WTC11 (cell line): Measurements from ENCODE around the gene TARBP1. TPM values are rescaled to one million over a fixed set of nuclear protein-coding genes. Genes with fewer than 3 reads are reported as not detected.

ENCODE experiments used
- ATAC-seq: fragments of 200-7000 bp; cut with Tn5 transposase; 2 replicates; pipeline ENCODE4 v1.10.0; 2021; ENCODE audit warnings: mild to moderate bottlenecking, moderate library complexity
- CTCF ChIA-PET: fragments of 300-600 bp; sonication (Branson Sonifier 250); formaldehyde crosslinking; loops from one replicate; lab custom pipeline; 2021; ENCODE audit warnings: antibody characterized with exemption; lab: Charles Lee
- POLR2A ChIA-PET: fragments of 350-600 bp; sonication (Branson Sonifier 250); formaldehyde crosslinking; loops from one replicate; lab custom pipeline; 2021; ENCODE audit warnings: antibody characterized with exemption; lab: Charles Lee
- DNase-seq: peaks from one replicate; pipeline ENCODE4 v3.0.0; 2021; ENCODE audit warnings: low spot score
- H3K27ac Mint-ChIP-seq: 2 replicates; pipeline ENCODE4 v1.8.0; 2021; ENCODE audit warnings: mixed read lengths
- H3K27me3 Mint-ChIP-seq: 2 replicates; pipeline ENCODE4 v1.8.0; 2021; ENCODE audit warnings: low read depth, mild to moderate bottlenecking, moderate library complexity, mixed read lengths
- H3K36me3 Mint-ChIP-seq: 2 replicates; pipeline ENCODE4 v1.8.0; 2021; ENCODE audit warnings: mixed read lengths
- H3K4me1 Mint-ChIP-seq: 2 replicates; pipeline ENCODE4 v1.8.0; 2022; ENCODE audit warnings: mixed read lengths
- H3K4me3 Mint-ChIP-seq: 2 replicates; pipeline ENCODE4 v1.8.0; 2021; ENCODE audit warnings: mild to moderate bottlenecking, moderate library complexity, mixed read lengths
- H3K9me3 Mint-ChIP-seq: 2 replicates; pipeline ENCODE4 v1.8.0; 2021; ENCODE audit warnings: mixed read lengths
- CREB1 ChIP-seq: sonication (generic); formaldehyde crosslinking; IDR thresholded peaks from 2 replicates; pipeline ENCODE4 v1.8.0; 2023; ENCODE audit warnings: mild to moderate bottlenecking, missing genetic modification reagents
- ELF4 ChIP-seq: sonication (generic); formaldehyde crosslinking; IDR thresholded peaks from 2 replicates; pipeline ENCODE4 v1.8.1; 2022; ENCODE audit warnings: low read depth, mild to moderate bottlenecking, moderate library complexity, missing genetic modification reagents
- IRF2 ChIP-seq: sonication (generic); formaldehyde crosslinking; IDR thresholded peaks from 2 replicates; pipeline ENCODE4 v1.8.0; 2022; ENCODE audit warnings: low read depth, missing genetic modification reagents, borderline replicate concordance
- KAT7 ChIP-seq: sonication (generic); formaldehyde crosslinking; IDR thresholded peaks from 2 replicates; pipeline ENCODE4 v1.8.1; 2023; ENCODE audit warnings: missing genetic modification reagents, mild to moderate bottlenecking, borderline replicate concordance
- NR3C1 ChIP-seq: sonication (generic); formaldehyde crosslinking; conservative IDR thresholded peaks from 2 replicates; pipeline ENCODE4 v1.8.1; 2023; ENCODE audit warnings: low read depth, mild to moderate bottlenecking, missing genetic modification reagents
- OVOL2 ChIP-seq: fragments of 250-450 bp; sonication (Bioruptor Pico); IDR thresholded peaks from 2 replicates; pipeline ENCODE4 v1.9.0; 2021; ENCODE audit warnings: mild to moderate bottlenecking, borderline replicate concordance
- RELA ChIP-seq: sonication (generic); formaldehyde crosslinking; IDR thresholded peaks from 2 replicates; pipeline ENCODE4 v1.8.1; 2022; ENCODE audit warnings: missing genetic modification reagents, mild to moderate bottlenecking, borderline replicate concordance
- SMAD4 ChIP-seq: sonication (generic); formaldehyde crosslinking; IDR thresholded peaks from 2 replicates; pipeline ENCODE4 v1.8.0; 2022; ENCODE audit warnings: mild to moderate bottlenecking, missing genetic modification reagents
- TEAD4 ChIP-seq: sonication (generic); formaldehyde crosslinking; IDR thresholded peaks from 2 replicates; pipeline ENCODE4 v1.8.0; 2022; ENCODE audit warnings: mild to moderate bottlenecking, missing genetic modification reagents
- ZNF416 ChIP-seq: fragments of 250-450 bp; sonication (Bioruptor Pico); IDR thresholded peaks from 2 replicates; pipeline ENCODE4 v1.9.0; 2021; ENCODE audit warnings: mild to moderate bottlenecking, inconsistent platforms
- total RNA-seq: library from RNA; stranded (reverse); gene quantifications from 3 replicates; pipeline ENCODE4 v1.2.3, GENCODE V29; 2021
- TF ChIP-seq, protein P1 (sequence below): sonication (generic); formaldehyde crosslinking; IDR thresholded peaks from 2 replicates; pipeline ENCODE4 v1.8.1; 2023; ENCODE audit warnings: mild to moderate bottlenecking, missing genetic modification reagents
- TF ChIP-seq, protein P2 (sequence below): sonication (generic); formaldehyde crosslinking; IDR thresholded peaks from 2 replicates; pipeline ENCODE4 v1.8.1; 2023; ENCODE audit warnings: mild to moderate bottlenecking, missing genetic modification reagents, moderate library complexity
- TF ChIP-seq, protein P3 (sequence below): sonication (generic); formaldehyde crosslinking; IDR thresholded peaks from 2 replicates; pipeline ENCODE4 v1.8.0; 2022; ENCODE audit warnings: mild to moderate bottlenecking, missing genetic modification reagents
- TF ChIP-seq, protein P4 (sequence below): sonication (generic); formaldehyde crosslinking; IDR thresholded peaks from 2 replicates; pipeline ENCODE4 v1.8.0; 2022; ENCODE audit warnings: mild to moderate bottlenecking, missing genetic modification reagents
- TF ChIP-seq, protein P5 (sequence below): fragments of 250-450 bp; sonication (Bioruptor Pico); IDR thresholded peaks from 2 replicates; pipeline ENCODE4 v1.9.0; 2021; ENCODE audit warnings: mild to moderate bottlenecking

Gene TARBP1
- total RNA-seq, 1 experiment from 2014 or later, result 24.0 TPM

DNA sequence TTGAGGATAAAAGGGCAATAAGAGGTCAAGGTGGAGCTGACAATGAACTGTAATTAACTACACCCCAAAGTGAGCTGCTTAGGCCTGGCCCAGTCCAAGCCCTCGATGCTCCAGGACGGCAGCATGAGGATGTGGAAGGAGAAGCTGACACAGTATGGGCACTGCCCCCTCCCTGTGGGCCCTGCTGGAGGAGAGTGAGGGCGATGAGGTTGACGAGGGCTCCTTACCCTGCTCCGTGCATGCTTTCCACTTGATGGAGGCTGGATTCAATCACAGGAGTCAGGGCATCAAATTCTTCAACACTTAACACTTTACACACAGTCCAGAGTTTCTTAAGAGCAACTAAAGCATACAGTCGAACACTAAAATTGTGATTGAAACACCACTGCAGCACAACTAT, 73.3 kb downstream of the TARBP1 start:
- Mint-ChIP-seq H3K27ac (no peak overlapping the region), H3K27me3 (no peaks in the 10 kb centered on the region), H3K4me3 (no peak overlapping the region), H3K36me3 (peaks cover 5% of the 10 kb centered on the region; the same call in 1 of the 2 replicates), H3K4me1 (no peaks in the 10 kb centered on the region), H3K9me3 (no peaks in the 10 kb centered on the region)
- CTCF ChIA-PET, result no interaction called here
- POLR2A ChIA-PET, result no interaction called here
- ATAC-seq (no peak), DNase-seq (no peak)
- TF ChIP-seq, protein P1, sequence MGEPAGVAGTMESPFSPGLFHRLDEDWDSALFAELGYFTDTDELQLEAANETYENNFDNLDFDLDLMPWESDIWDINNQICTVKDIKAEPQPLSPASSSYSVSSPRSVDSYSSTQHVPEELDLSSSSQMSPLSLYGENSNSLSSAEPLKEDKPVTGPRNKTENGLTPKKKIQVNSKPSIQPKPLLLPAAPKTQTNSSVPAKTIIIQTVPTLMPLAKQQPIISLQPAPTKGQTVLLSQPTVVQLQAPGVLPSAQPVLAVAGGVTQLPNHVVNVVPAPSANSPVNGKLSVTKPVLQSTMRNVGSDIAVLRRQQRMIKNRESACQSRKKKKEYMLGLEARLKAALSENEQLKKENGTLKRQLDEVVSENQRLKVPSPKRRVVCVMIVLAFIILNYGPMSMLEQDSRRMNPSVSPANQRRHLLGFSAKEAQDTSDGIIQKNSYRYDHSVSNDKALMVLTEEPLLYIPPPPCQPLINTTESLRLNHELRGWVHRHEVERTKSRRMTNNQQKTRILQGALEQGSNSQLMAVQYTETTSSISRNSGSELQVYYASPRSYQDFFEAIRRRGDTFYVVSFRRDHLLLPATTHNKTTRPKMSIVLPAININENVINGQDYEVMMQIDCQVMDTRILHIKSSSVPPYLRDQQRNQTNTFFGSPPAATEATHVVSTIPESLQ (CRISPR knock-in tag), result no peak
- TF ChIP-seq NR3C1 (CRISPR knock-in tag), result no peak
- TF ChIP-seq OVOL2 (CRISPR knock-in tag), result no peak
- no peak for TF ChIP-seq TEAD4 (CRISPR knock-in tag)
- TF ChIP-seq, protein P2, sequence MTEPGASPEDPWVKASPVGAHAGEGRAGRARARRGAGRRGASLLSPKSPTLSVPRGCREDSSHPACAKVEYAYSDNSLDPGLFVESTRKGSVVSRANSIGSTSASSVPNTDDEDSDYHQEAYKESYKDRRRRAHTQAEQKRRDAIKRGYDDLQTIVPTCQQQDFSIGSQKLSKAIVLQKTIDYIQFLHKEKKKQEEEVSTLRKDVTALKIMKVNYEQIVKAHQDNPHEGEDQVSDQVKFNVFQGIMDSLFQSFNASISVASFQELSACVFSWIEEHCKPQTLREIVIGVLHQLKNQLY (CRISPR knock-in tag), result no peak
- no peak for TF ChIP-seq RELA (CRISPR knock-in tag)
- no peak for TF ChIP-seq CREB1
- TF ChIP-seq ZNF416 (CRISPR knock-in tag), result no peak
- TF ChIP-seq, protein P3, sequence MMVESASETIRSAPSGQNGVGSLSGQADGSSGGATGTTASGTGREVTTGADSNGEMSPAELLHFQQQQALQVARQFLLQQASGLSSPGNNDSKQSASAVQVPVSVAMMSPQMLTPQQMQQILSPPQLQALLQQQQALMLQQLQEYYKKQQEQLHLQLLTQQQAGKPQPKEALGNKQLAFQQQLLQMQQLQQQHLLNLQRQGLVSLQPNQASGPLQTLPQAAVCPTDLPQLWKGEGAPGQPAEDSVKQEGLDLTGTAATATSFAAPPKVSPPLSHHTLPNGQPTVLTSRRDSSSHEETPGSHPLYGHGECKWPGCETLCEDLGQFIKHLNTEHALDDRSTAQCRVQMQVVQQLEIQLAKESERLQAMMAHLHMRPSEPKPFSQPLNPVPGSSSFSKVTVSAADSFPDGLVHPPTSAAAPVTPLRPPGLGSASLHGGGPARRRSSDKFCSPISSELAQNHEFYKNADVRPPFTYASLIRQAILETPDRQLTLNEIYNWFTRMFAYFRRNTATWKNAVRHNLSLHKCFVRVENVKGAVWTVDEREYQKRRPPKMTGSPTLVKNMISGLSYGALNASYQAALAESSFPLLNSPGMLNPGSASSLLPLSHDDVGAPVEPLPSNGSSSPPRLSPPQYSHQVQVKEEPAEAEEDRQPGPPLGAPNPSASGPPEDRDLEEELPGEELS (CRISPR knock-in tag), result no peak
- TF ChIP-seq, protein P4, sequence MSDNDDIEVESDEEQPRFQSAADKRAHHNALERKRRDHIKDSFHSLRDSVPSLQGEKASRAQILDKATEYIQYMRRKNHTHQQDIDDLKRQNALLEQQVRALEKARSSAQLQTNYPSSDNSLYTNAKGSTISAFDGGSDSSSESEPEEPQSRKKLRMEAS (CRISPR knock-in tag), result no peak
- TF ChIP-seq IRF2 (CRISPR knock-in tag), result no peak

DNA sequence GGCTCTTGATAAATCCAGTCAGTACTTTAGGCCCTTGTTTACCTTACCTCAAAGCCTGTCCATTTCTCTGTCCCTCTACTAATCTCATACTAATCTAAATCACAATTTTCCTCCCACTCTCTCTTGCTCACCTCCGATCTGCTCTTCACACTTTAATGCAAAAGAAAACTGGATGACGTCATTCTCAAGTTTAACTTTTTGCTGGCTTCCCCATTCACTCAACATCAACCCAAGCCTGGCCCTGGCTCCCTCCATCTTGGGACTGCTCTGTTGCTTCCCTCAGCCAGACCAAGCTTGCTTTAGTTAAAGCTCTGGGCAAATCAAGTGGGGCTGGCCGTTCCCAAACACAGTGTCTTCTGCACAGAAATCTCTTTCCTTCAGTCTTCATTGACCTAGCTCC, 76.0 kb downstream of the TARBP1 start:
- H3K4me3 Mint-ChIP-seq, result no peak overlapping the region

More for the DNA sequence above, 76.0 kb downstream of the TARBP1 start:
- DNase-seq, result no peak
- H3K9me3 Mint-ChIP-seq, result no peaks in the 10 kb centered on the region
- POLR2A ChIA-PET, result no interaction called here
- CTCF ChIA-PET, result interaction anchor here (0.9 kb wide), 1 partner anchor 93 kb away, joined by 3 read pairs; no protein-coding TSS in a partner anchor
- no peaks in the 10 kb centered on the region for H3K4me1 Mint-ChIP-seq
- H3K27ac Mint-ChIP-seq, result peak overlapping the region; percentile 10; the same call in 1 of the 2 replicates
- H3K27me3 Mint-ChIP-seq, result no peaks in the 10 kb centered on the region
- H3K36me3 Mint-ChIP-seq, result 0 out of 2 replicates have a peak, but pooled peaks cover 3% of the 10 kb centered on the region
- TF ChIP-seq TEAD4 (CRISPR knock-in tag) (no peak), KAT7 (CRISPR knock-in tag) (no peak), ELF4 (no peak), SMAD4 (CRISPR knock-in tag) (no peak)
- TF ChIP-seq, protein P5, sequence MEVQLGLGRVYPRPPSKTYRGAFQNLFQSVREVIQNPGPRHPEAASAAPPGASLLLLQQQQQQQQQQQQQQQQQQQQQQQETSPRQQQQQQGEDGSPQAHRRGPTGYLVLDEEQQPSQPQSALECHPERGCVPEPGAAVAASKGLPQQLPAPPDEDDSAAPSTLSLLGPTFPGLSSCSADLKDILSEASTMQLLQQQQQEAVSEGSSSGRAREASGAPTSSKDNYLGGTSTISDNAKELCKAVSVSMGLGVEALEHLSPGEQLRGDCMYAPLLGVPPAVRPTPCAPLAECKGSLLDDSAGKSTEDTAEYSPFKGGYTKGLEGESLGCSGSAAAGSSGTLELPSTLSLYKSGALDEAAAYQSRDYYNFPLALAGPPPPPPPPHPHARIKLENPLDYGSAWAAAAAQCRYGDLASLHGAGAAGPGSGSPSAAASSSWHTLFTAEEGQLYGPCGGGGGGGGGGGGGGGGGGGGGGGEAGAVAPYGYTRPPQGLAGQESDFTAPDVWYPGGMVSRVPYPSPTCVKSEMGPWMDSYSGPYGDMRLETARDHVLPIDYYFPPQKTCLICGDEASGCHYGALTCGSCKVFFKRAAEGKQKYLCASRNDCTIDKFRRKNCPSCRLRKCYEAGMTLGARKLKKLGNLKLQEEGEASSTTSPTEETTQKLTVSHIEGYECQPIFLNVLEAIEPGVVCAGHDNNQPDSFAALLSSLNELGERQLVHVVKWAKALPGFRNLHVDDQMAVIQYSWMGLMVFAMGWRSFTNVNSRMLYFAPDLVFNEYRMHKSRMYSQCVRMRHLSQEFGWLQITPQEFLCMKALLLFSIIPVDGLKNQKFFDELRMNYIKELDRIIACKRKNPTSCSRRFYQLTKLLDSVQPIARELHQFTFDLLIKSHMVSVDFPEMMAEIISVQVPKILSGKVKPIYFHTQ (CRISPR knock-in tag), result no peak
- TF ChIP-seq, protein P1 (CRISPR knock-in tag), result no peak
- no peak for ATAC-seq
